ENCODE data around the gene TMOD1. TPM values are rescaled to one million over a fixed set of nuclear protein-coding genes. Genes with fewer than 3 reads are reported as not detected.
"Not testable (repeated sequence)": the region's sequence is repeated elsewhere in the genome, so short reads cannot be mapped to it uniquely, and the experiment has no call there.

The TMOD1 gene
- total and polyA plus RNA-seq, 2 experiments from 2014 or later: 0.34 to 1.3 TPM

GRCh38 chr9:97572196-97572891 is 70.9 kb downstream of the TMOD1 start:
- Histone ChIP-seq H4K20me1 (ENCODE audit: insufficient read depth) (no peaks in the 10 kb centered on the region), H3K4me2 (ENCODE audit: unreplicated experiment) (no peak overlapping the region), H3K27me3 (replicated peaks; ENCODE audit: insufficient read depth) (no peaks in the 10 kb centered on the region; the same call in 1 of the 2 replicates), H3K4me3 (no peak overlapping the region), H3F3A (ENCODE audit: insufficient read depth) (no peaks in the 10 kb centered on the region), H3K4me1 (ENCODE audit: insufficient read depth) (no peaks in the 10 kb centered on the region), H3K9me2 (ENCODE audit: insufficient read depth) (no peaks in the 10 kb centered on the region), H3K27ac (no peak overlapping the region), H3K9me3 (ENCODE audit: low read depth) (no peaks in the 10 kb centered on the region), H3K36me3 (ENCODE audit: low read depth) (no peaks in the 10 kb centered on the region), H3K9ac (no peak overlapping the region), H2AFZ (no peak overlapping the region), H3K79me2 (ENCODE audit: insufficient read depth) (no peaks in the 10 kb centered on the region)
- 53 to 62% methylated on average over 9 of the region's 9 CpGs for WGBS, 2 experiments (ENCODE audit: low coverage in 1 of 2, low lambda C conversion rate in 2 of 2, missing lambda C conversion rate in 2 of 2)
- TF ChIP-seq EZH2phosphoT487 (IDR thresholded peaks at IDR 0.05; ENCODE audit: insufficient read depth, low read depth) (no peak), EZH2 (IDR thresholded peaks at IDR 0.05; ENCODE audit: insufficient read depth, poor library complexity, severe bottlenecking) (no peak)
- in situ Hi-C loops (cut with MboI): no loop called here
- DNase-seq: no peak

DNA sequence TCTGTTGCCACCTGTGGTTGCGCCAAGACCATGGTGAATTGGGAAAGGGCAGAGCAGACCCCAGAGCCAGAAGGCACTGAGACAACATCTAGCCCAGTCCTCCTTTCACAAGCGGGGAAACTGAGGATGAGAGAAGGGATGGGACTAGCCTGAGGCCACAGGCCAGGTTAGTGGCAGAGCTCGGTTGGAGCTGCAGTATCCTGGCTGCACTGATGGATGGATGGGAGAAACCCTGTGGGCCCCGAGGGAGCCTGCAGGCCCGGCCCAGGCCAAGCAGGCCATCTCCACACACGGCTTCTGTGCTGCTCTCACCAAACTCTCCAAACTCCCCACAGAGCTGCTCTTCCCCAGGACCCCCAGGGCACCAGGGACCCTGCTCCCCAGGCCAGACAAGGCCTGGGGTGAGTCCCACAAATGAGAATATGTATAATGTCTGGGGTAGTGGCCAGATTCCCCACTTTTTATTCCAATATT is 71.5 kb downstream of the TMOD1 start:
- H3K9ac ChIP-seq: no peak overlapping the region
- no peak overlapping the region for H3K4me2 ChIP-seq (ENCODE audit: unreplicated experiment)
- no peak overlapping the region for H2AFZ ChIP-seq
- H3K79me2 ChIP-seq (ENCODE audit: insufficient read depth): no peaks in the 10 kb centered on the region
- no peaks in the 10 kb centered on the region for H3K9me2 ChIP-seq (ENCODE audit: insufficient read depth)
- H3K9me3 ChIP-seq (ENCODE audit: low read depth): no peaks in the 10 kb centered on the region
- H3K4me3 ChIP-seq: no peak overlapping the region
- H4K20me1 ChIP-seq (ENCODE audit: insufficient read depth): no peaks in the 10 kb centered on the region
- H3K27me3 ChIP-seq (replicated peaks; ENCODE audit: insufficient read depth): no peaks in the 10 kb centered on the region; the same call in 1 of the 2 replicates
- no peaks in the 10 kb centered on the region for H3K36me3 ChIP-seq (ENCODE audit: low read depth)
- TF ChIP-seq EZH2phosphoT487 (IDR thresholded peaks at IDR 0.05; ENCODE audit: insufficient read depth, low read depth) (no peak), EZH2 (IDR thresholded peaks at IDR 0.05; ENCODE audit: insufficient read depth, poor library complexity, severe bottlenecking) (no peak)
- no peaks in the 10 kb centered on the region for H3F3A ChIP-seq (ENCODE audit: insufficient read depth)
- no peak overlapping the region for H3K27ac ChIP-seq
- H3K4me1 ChIP-seq (ENCODE audit: insufficient read depth): no peaks in the 10 kb centered on the region
- WGBS, 2 experiments (ENCODE audit: low coverage in 1 of 2, low lambda C conversion rate in 2 of 2, missing lambda C conversion rate in 2 of 2): 60 to 65% methylated on average over 6 of the region's 6 CpGs
- no peak for DNase-seq
- in situ Hi-C loops (cut with MboI): no loop called here

DNA sequence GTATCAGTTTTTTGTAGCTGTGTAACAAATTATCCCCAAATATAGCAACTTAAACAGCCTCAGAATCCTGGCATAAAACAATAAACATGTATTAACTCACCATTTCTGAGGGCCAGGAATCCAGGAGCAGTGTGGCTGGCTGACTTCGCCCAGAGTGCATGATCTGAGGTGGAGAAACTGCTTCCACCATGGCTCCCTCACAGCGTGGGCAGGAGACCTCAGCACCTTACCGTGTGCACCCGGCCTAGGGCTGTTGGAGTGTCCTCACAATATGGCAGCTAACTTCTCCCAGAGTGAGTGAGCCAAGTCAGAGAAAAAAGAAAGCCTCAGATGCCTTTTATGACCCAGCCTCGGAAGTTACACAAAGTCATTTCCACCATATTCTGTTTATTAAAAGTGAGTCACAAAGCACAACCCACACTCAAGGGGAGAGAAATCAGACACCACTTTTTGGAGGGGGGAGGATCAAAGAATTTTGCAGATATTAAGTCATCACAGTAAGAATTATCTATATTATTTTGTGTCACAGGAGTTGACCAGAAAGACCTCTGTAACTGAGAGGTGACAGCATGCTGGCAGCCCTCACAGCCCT is 72.1 kb downstream of the TMOD1 start:
- Histone ChIP-seq H3K4me1 (ENCODE audit: insufficient read depth) (no peaks in the 10 kb centered on the region), H3K4me3 (no peak overlapping the region), H3K27ac (no peak overlapping the region), H3K79me2 (ENCODE audit: insufficient read depth) (no peaks in the 10 kb centered on the region), H3K9me3 (ENCODE audit: low read depth) (no peaks in the 10 kb centered on the region), H3K36me3 (ENCODE audit: low read depth) (no peaks in the 10 kb centered on the region), H3K9ac (no peak overlapping the region), H2AFZ (no peak overlapping the region), H3K27me3 (replicated peaks; ENCODE audit: insufficient read depth) (no peaks in the 10 kb centered on the region; the same call in 1 of the 2 replicates), H3K9me2 (ENCODE audit: insufficient read depth) (no peaks in the 10 kb centered on the region), H3K4me2 (ENCODE audit: unreplicated experiment) (no peak overlapping the region), H3F3A (ENCODE audit: insufficient read depth) (no peaks in the 10 kb centered on the region), H4K20me1 (ENCODE audit: insufficient read depth) (no peaks in the 10 kb centered on the region)
- TF ChIP-seq EZH2phosphoT487 (IDR thresholded peaks at IDR 0.05; ENCODE audit: insufficient read depth, low read depth) (no peak), EZH2 (IDR thresholded peaks at IDR 0.05; ENCODE audit: insufficient read depth, poor library complexity, severe bottlenecking) (no peak)
- DNase-seq: no peak
- WGBS, 2 experiments (ENCODE audit: low coverage in 1 of 2, low lambda C conversion rate in 2 of 2, missing lambda C conversion rate in 2 of 2): 67 to 77% methylated on average over 5 of the region's 5 CpGs
- in situ Hi-C loops (cut with MboI): no loop called here

- H3K9me3 ChIP-seq (ENCODE audit: low read depth); in situ Hi-C loops (cut with MboI); H3K36me3 ChIP-seq (ENCODE audit: low read depth); H3K4me3 ChIP-seq; DNase-seq; H3F3A ChIP-seq (ENCODE audit: insufficient read depth); H3K9ac ChIP-seq; H2AFZ ChIP-seq; H3K27me3 ChIP-seq (replicated peaks; ENCODE audit: insufficient read depth); H3K79me2 ChIP-seq (ENCODE audit: insufficient read depth); H3K4me1 ChIP-seq (ENCODE audit: insufficient read depth); H3K27ac ChIP-seq; H3K9me2 ChIP-seq (ENCODE audit: insufficient read depth); H3K4me2 ChIP-seq (ENCODE audit: unreplicated experiment); H4K20me1 ChIP-seq (ENCODE audit: insufficient read depth): not testable (repeated sequence)
- WGBS, 2 experiments (ENCODE audit: low coverage in 1 of 2, low lambda C conversion rate in 2 of 2, missing lambda C conversion rate in 2 of 2): 79 to 80% methylated on average over 35 to 47 of the region's 47 CpGs
Measured at GRCh38 chr9:97574101-97574571, 72.7 kb downstream of the TMOD1 start.

DNA sequence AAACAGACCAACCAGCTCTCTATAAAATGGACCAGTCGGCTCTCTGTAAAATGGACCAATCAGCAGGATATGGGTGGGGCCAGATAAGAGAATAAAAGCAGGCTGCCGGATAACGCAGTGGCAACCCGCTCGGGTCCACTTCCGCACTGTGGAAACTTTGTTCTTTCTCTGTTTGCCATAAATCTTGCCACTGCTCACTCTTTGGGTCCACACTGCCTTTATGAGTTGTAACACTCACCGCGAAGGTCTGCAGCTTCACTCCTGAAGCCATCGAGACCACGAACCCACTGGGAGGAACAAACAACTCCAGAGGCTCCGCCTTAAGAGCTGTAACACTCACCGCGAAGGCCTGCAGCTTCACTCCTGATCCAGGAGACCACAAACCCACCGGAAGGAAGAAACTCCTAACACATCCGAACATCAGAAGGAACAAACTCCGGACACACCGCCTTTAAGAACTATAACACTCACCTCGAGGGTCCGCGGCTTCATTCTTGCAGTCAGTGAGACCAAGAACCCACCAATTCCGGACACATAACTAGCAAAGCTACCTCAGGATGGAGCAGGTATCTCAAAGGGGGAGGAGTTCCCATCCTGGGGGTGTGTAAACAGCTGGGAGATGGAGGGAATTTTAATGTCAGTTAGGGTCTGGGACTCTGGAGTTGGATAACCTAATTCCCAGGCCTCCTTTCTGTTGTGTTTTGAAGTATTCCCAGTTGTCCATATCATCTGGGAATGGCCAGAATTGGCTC is 73.6 kb downstream of the TMOD1 start:
- in situ Hi-C loops (cut with MboI); H3K9ac ChIP-seq: not testable (repeated sequence)
- 76 to 80% methylated on average over 19 to 21 of the region's 21 CpGs for WGBS, 2 experiments (ENCODE audit: low coverage in 1 of 2, low lambda C conversion rate in 2 of 2, missing lambda C conversion rate in 2 of 2)

More for the DNA sequence above, 73.6 kb downstream of the TMOD1 start:
- H3K4me3 ChIP-seq; H3K4me2 ChIP-seq (ENCODE audit: unreplicated experiment); H4K20me1 ChIP-seq (ENCODE audit: insufficient read depth); H3K36me3 ChIP-seq (ENCODE audit: low read depth); H3K9me2 ChIP-seq (ENCODE audit: insufficient read depth); H3K79me2 ChIP-seq (ENCODE audit: insufficient read depth); H3F3A ChIP-seq (ENCODE audit: insufficient read depth); H2AFZ ChIP-seq; DNase-seq; H3K27me3 ChIP-seq (replicated peaks; ENCODE audit: insufficient read depth); H3K9me3 ChIP-seq (ENCODE audit: low read depth); H3K4me1 ChIP-seq (ENCODE audit: insufficient read depth); H3K27ac ChIP-seq: not testable (repeated sequence)
